Nucleus accumbens (tissue), 56 donors: ENCODE results near the gene STK31.
"Not testable (repeated sequence)": the region's sequence is repeated elsewhere in the genome, so short reads cannot be mapped to it uniquely, and the experiment has no call there.

Source experiments
- DNase-seq, 56 donors: peaks; one replicate each; lab custom pipeline; 2025; lab: John Stamatoyannopoulos, UW

Gene STK31

DNA sequence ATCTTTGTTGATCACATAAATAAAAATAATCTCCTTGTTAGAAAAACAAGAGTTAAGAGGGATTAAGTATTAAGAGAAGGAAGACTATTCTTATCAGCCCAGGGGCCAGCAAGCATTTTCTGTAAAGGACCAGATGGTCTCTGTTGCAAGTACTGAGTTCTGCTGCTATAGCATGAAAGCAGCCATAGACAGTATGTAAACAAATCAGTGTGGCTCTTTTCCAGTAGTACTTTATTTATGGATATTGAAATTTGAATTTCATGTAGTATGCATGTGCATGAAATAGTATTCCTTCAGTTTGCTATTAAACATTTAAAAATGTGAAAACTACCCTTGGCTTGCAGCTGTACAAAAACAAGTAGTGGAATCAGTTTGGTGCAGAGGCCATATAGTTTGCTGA is 81.7 kb downstream of the STK31 start:
- no peak for DNase-seq

GRCh38 chr7:23802720-23803397 is 92.8 kb downstream of the STK31 start:
- DNase-seq = no peak

GRCh38 chr7:23804707-23805106 is 94.7 kb downstream of the STK31 start:
- DNase-seq = no peak

- DNase-seq = no peak
These were observed 98.4 kb downstream of the STK31 start for GRCh38 chr7:23808421-23808820.

DNA sequence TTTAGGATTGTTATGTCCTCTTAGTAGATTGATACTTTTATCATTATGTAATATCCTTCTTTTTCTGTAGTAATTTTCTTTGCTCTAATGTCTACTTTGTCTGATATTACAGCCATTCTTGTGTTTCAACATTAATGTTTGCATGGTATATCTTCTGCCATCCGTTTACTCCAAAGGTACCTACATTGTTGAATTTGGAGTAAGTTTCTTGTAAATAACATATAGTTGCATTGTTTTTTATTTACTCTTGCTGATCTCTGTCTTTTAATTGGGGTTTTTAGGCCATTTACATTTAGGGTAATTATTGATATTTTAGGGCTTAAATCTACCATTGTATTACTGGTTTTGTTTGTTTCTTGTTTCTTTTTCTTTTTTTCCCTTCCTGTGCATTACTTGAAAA is 100.1 kb downstream of the STK31 start:
- no peak for DNase-seq

- no peak for DNase-seq
These were observed 101.5 kb downstream of the STK31 start for GRCh38 chr7:23811540-23811939.

DNA sequence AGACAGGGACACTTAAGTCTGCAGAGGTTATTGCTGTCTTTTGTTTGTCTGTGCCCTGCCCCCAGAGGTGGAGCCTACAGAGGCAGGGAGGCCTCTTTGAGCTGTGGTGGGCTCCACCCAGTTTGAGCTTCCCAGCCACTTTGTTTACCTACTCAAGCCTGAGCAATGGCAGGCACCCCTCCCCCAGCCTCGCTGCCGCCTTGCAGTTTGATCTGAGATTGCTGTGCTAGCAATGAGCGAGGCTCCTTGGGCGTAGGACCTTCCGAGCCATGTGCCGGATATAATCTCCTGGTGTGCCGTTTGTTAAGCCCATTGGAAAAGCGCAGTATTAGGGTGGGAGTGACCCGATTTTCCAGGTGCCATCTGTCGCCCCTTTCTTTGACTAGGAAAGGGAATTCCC is 118.1 kb downstream of the STK31 start:
- not testable (repeated sequence) for DNase-seq

- DNase-seq = not testable (repeated sequence)
These were observed 122.7 kb downstream of the STK31 start for GRCh38 chr7:23832733-23833132.

- no peak for DNase-seq
These were observed 123.4 kb downstream of the STK31 start for GRCh38 chr7:23833405-23833804.

- not testable (repeated sequence) for DNase-seq
These were observed 134.8 kb downstream of the STK31 start for GRCh38 chr7:23844837-23845236.

DNA sequence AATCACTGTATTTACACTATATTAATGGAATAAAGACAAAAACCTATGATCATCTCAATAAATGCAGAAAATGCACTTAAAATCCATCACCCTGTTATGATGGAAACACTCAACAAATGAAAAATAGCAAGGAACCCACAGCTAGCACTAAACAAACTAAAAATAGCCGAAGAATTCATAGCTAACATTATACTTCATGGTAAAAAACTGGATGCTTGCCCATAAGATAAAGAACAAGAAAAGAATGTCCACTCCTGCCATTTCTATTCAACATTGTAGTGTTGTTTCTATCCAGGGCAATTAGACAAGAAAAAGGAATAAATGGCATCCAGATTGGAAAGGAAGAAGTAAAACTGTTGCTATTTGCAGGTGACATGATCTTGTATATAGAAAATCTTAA is 142.1 kb downstream of the STK31 start:
- DNase-seq = no peak

DNA sequence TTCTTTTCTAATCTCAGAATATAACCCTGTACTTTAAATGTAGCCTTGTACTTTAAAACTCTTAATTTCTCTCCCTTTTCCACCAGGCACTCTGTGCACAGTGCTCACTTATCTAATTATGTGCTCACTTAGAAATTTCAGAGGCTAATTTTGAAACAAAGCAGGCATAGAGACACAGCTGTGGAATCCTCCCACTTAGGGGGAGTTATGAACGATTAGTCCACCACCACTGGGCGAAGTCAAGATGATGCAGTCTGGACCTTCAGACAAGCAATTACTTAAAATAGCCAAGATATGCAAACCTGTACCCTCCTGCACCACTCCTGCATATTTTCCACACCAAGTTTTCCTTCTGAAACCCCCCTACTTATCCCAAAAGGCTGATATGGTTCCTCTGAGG is 143.0 kb downstream of the STK31 start:
- no peak for DNase-seq

GRCh38 chr7:23863209-23863787 is 153.3 kb downstream of the STK31 start:
- peak in 1 of 56 donors; percentile 3 for DNase-seq

DNA sequence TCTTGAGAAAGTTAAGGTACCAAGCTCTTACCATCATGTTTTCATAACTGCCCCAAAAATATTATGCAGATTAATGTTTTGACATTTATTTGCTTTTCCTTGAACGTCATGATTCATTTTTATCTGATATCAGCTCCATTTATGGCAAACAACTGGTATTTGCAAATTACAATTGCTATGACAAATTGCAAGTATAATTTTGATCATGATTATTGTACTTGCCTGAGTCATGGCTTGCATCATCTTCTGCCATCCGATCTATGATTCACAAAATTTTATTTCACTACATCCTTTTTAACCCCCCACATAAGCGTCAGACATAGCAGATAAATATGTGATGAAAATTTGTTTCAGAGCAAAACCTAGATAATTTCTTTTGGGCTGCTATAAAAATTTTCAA is 155.0 kb downstream of the STK31 start:
- no peak for DNase-seq

- no peak for DNase-seq
These were observed 163.3 kb downstream of the STK31 start for GRCh38 chr7:23873306-23873705.

DNA sequence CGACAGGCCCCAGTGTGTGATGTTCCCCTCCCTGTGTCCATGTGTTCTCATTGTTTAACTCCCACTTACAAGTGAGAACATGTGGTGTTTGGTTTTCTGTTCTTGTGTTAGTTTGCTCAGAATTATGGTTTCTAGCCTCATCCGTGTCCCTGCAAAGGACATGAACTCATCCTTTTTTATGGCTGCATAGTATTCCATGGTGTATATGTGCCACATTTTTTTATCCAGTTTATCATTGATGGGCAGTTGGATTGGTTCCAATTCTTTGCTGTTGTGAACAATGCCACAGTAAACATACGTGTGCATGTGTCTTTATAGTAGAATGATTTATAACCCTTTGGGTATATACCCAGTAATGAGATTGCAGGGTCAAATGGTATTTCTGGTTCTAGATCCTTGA is 166.5 kb downstream of the STK31 start:
- not testable (repeated sequence) for DNase-seq
